Posterior vena cava (tissue), 2 donors: ENCODE data around the gene DMXL2. TPM values are rescaled to one million over a fixed set of nuclear protein-coding genes. Genes with fewer than 3 reads are reported as not detected.

Experiments used
- total RNA-seq, 2 donors: library from RNA; stranded (reverse); fragmentation: NEBNext Ultra II Directional; extraction: Animal tissue kit (Norgen Biotek cat#: 25700); gene quantifications; one replicate each; pipeline ENCODE4 v1.2.1, GENCODE V29; 2021
- donor health status: DM: yes; HTN: yes; CAD: no.
- donor health status: DM: yes; HTN: yes; CAD: no.

Gene DMXL2
- total RNA-seq, 2 donors from 2014 or later, result 23.2 to 31.5 TPM

Other genes starting within 250 kb of the DMXL2 start
- gene SCG3, start 58.7 kb upstream of the DMXL2 start, total RNA-seq, result under 1 TPM; 0.14 to 0.46 TPM
- gene LYSMD2, start 114.9 kb upstream of the DMXL2 start, total RNA-seq, result 10 to 100 TPM in 1 of 2 donors, 1 to 10 TPM in 1; 8.7 to 10.5 TPM
- gene TMOD2, start 128.8 kb upstream of the DMXL2 start, total RNA-seq, result 10 to 100 TPM; 14.8 to 15.3 TPM
- gene TMOD3, start 206.9 kb upstream of the DMXL2 start, total RNA-seq, result 10 to 100 TPM; 44.4 to 47.1 TPM